GM18873 (cell line): ENCODE measurements around the gene ANAPC5.

Source experiments
- ATAC-seq: cut with Tn5 transposase; IDR thresholded peaks from one replicate; pipeline ENCODE4 v1.9.1; 2021; ENCODE audit warnings: mild to moderate bottlenecking, moderate library complexity, moderate number of reproducible peaks; ENCODE audit not compliant: unreplicated experiment, low FRiP score

Gene ANAPC5

DNA sequence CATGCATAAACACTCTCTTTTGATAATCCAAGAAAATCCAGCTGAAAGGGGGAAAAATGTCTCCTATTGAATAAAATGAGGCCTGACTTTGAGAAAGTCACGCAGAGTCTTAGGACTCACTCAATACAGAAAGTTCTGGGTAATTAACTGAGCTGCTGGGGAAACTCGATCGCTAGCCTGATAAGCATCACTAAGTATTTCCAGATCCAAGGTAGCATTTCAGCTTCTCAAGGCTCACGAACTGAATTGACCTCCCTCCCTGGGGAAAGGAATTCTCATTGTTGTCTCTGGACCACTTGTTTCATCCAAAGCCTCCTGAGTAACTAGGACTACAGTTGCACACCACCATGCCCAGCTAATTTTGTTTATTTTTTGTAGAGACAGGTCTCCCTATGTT is 13.8 kb upstream of the ANAPC5 start:
- ATAC-seq = no peak

DNA sequence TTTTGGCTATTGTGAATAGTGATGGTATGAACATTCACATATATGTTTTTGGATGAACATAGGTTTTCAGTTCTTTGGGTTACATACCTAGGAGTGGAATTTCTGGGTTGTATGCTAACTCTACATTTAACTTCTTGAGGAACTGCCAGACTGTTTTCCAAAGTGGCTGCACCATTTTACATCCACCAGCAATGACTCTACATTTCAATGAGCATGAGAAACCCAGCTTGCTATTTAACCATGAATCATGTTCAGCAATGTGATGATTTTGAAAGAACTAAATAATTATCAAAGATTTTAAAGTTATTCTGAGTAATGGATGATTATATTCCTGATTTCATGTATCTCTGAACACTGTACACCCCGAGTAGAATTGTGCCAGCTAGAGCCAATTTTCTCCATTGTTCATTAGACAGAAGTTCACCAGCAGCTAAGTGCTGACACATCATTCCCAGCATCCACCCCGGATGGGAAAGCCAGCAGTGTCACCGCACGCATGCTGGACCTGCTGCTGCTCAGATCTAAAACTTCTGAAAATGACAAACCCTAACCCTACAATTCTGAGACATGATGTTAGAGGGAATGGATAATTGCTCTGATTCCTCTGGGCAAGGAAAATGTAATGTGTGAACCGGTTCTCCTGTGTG is 13.3 kb upstream of the ANAPC5 start:
- ATAC-seq = no peak

DNA sequence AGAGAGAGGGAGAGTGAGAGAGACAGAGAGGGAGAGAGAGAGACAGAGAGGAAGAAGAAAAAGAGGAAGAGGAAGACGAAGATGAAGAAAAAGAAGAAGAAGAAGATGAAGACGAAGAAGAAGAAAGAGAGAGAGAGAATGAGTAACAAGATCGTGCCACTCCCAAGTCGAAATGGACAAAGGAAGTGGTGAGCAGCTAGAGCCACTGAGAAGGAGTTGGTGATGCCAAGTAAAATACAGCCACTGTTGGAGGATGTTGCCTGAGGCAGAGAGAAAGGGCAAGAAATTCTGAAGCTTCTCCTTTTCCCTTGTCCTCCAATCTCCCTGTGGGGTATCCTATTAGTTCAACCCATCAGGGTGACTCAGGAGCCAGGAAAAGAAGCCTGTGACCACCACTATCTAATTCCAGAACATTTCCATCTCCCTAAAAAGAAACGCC is 12.5 kb upstream of the ANAPC5 start:
- no peak for ATAC-seq

DNA sequence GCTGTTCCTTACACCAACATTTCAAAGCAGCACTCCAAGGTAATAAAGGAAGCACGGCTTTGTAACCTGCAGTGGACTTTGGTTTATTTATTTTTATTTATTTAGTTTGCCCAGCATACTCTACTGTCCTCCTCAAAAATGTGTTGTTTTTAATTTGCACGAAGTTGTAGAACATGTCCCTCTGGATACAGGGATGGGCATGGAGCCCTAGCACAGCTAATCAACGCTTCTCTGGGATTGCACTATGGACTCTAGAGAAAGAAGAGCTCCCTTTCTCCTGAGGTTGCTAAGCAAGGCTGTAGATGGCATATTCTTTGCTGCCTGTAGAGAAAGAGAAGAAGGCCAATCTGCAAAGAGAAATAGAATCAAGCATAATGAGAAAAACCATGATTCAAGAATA is 5.9 kb upstream of the ANAPC5 start:
- ATAC-seq = no peak

DNA sequence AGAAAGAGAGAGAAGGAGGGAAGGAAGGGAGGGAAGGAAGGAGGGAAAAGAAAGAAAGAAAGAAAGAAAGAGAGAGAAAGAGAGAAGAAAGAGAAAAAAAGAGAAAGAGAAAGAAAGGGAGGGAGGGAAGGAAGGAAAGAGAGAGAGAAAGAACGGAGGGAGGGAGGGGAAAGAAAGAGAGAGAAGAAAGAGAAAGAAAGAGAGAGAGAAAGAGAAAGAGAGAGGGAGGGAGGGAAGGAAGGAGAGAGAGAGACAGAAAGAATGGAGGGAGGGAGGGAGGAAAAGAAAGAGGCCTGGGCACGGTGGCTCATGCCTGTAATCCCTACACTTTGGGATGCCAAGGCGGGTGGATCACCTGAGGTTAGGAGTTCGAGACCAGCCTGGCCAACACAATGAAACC is 5.1 kb upstream of the ANAPC5 start:
- ATAC-seq = no peak

DNA sequence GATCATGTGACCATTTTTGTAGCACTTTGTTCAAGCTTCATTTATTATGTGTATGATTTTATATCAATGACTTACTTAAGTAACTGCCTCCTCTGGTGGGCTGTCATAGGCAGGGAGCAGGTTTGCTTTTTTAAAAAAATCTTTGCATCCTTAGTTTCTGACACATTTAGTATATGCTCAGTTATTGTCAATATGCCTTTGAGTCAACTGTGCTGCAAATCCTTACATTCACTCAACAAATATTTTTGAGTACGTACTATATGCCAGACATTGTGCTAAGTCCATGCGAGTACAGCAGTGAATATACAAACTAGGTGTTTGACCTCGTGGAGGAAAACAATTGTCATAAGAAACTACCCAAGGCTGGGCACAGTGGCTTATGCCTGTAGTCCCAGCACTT is 4.4 kb upstream of the ANAPC5 start:
- no peak for ATAC-seq

DNA sequence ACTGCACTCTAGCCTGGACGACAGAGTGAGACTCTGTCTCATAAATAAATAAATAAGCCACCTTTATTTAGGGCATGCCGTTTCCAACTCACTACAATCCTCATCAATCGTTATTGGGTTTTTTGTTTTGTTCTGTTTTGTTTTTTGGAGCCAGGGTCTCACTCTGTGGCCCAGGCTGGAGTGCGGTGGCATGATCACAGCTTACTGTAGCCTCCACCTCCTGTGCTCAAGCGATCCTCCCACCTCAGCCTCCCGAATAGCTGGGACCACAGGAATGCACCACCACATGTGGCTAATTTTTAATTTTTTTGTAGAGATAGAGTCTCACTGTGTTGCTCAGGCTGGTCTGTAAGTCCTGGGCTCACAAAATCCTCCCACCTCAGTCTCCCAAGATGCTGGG is 3.6 kb upstream of the ANAPC5 start:
- ATAC-seq = no peak

DNA sequence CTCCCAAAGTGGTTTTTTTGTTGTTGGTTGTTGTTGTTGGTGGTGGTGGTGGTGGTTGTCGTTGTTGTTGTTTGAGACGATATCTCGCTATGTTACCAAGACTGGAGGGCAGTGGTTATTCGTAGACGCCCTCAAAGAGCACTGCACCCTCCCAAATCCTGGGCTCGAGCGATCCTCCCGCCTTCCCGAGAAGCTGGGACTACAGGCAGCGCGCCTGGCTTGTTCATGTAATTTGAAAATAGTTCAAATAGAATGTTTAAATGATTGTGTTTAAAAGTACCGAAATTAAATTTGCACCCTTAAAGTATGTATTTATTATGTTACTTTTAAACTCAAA is 439 bp upstream of the ANAPC5 start:
- ATAC-seq = no peak

DNA sequence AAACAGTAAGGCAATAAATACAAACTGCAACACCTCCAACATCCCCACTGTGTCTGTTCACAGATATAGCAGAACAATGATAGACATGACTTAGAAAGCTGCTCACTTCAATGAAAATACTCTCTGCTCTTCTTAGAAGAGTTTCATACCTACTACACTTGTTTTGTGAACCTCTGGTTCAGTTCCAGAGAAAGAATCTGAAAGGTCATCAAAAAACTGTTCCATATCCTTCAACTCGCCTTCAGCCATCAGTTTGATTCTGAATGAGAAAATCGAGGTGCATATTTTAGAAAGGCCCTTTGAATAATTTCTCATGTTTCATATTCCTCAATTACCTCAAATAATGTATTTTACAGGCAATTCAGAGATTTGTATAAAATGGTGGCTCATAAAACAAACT is 5.5 kb downstream of the ANAPC5 start:
- no peak for ATAC-seq

DNA sequence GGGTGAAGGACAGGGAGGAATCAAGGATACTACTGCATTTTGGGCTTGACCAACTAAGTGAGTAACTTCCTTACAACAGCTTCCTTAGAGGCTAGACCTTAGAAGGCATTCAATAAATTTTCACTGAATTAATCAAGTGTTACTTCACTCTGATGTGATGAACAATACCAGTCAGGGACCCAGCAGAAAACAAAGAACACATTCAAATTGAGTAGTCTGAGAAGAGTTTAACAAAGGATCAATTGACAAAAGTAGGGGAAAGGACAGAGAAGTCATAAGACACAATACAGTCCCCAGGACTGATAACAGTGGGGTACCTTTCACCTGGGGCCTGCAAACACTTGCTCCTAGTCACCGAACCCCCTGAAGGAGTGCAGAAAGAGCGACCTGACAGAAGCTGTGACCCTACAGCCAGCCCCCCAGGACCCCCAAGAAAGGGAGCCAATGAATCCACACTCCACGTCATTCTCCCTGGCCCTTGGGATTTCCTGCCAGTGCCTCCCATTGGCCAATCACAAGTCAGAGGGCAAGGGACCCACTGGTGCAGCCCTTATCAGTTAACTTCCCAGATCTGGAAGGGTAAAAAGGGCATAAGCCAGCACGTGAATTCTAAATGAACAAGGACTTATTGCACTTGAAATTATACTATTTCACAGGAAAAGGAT is 6.9 kb downstream of the ANAPC5 start:
- ATAC-seq = no peak

DNA sequence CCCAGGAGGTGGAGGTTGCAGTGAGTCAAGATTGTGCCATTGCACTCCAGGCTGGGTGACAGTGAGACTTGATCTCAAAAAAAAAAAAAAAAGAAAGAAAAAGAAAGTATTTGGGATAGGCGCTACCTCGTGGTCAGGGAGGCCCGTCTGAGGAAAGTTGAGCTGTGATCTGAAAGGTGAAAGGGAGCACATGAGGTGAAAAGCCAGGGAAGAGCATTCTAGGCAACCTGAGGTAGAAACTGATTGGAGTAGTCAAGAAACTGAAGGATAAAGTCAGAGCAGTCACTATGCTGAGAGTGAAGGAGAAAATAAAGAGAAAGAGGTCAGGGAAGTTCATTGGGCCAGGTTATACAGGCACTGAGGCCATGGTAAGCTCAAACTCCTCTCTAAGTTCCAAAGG is 7.7 kb downstream of the ANAPC5 start:
- ATAC-seq = no peak

DNA sequence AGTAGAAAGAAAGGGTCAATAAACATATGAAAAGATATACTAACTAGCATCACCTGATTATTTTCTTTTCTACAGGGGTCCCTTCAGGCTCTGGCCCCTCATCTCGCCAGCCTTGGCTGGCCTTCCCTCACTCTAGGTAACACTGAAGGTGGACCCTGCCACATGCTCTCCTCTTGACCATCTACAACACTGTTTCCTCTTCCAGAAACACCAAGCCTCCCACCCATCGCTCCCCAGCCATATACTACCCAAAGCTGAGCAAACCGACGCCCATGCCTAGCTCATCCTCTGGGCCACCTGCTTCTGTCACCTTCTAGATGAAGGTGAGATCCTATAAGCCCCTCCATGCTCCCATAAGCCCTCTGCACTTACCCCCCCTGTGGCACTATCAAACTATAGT is 14.8 kb downstream of the ANAPC5 start:
- ATAC-seq = no peak

DNA sequence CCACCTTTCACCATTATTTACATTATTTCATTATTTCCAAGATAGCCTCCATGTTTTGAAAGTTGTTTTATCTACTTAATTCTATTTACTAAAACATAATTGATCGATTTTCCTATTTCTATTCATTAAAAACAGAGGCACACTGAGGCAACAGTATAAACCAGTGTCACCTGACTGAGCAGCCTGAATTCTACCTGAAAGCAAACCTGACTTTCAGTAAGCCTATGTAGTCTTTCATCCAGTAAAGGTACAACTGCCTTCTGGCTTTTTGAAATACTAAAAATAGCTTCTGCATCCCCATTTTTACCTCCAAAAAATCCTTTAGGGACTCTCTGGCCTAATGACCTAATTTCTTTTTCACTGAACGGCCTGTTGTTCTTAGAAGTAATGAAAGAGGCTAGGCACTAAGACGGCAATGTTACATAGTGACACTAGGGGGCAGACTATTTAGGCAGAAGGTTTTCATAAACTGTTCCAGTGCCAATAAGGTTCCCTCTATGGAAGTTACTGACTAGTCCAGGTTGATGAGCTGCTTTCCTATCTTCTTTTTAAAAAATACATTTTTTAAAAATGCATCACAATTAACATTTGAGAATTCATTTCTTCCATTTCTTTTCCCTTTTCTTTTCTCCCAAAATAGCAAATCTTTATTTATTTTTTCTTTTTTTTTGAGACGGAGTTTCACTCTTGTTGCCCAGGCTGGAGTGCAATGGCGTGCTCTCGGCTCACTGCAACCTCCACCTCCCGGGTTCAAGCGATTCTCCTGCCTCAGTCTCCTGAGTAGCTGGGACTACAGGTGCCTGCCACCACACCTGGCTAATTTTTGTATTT is 17.5 kb downstream of the ANAPC5 start:
- no peak for ATAC-seq

DNA sequence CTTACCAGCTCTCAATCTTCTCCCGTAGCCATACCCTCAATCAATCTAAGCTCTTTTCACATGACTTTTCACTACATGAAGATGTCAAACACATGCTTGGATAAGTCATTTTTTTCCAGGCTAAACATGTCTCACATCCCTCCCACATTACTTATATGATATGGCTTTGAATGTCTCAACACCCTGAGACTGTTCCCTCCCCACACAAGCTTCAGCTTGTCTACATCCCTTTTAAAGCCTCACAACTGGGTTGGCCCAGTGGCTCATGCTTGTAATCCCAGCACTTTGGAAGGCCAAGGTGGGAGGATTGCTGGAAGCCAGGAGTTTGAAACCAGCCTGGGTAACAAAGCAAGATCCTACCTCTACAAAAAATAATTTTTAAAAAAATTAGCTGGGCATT is 18.5 kb downstream of the ANAPC5 start:
- no peak for ATAC-seq

DNA sequence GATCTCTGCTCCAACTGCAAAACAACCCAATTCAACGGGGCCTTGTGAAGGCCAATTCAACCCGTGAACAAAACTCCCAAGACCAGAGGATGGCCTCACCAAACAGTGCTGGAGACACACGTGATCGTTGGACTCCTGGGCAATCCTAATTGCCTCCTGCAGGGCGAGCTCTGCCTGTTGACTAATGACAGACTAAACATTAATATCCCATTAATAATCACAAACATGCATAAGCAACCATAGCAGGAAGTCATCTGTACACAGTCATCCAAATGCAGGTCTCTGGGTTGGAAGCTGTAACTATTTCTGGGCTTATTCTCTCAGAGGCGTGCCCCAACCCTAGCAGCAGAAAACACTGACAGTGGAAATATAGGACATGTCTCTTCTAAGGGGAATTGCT is 21.0 kb downstream of the ANAPC5 start:
- no peak for ATAC-seq

DNA sequence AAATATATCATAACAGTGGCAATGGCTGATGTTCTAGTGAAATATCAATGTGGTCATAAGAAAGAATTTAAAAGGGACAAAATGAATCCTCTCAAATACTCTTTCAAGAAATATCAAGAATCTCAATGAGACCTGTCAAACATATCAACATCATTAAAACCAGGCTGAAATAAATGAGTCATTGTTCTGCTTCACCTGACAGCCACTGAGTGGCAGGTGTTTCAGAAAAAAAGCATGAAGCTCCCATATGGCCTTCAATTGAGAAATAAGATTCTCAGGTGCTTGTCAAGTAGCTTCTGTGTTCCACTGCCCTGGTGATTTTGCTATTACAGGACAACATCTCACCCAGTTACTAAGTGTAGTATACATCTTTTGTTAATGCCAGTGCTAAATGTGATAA is 21.5 kb downstream of the ANAPC5 start:
- ATAC-seq = no peak

DNA sequence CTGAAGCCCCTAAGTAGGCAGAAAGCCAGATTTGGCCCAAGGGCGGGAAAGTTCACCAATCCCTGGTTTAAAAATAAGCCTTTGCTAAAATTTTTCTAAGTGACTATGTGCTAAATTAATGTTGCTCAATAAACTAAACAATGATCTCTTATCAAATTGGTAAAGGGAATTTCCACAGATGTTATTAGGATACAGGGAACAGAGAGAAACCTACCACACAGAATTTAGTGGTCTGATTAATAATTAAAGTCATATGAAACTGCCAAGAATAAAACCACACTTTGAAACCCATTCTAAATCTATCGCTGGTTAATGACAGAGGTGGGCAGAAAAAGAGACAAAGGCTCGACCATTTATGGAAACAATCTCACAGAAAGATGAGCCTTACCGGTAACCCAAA is 22.0 kb downstream of the ANAPC5 start:
- ATAC-seq = no peak

DNA sequence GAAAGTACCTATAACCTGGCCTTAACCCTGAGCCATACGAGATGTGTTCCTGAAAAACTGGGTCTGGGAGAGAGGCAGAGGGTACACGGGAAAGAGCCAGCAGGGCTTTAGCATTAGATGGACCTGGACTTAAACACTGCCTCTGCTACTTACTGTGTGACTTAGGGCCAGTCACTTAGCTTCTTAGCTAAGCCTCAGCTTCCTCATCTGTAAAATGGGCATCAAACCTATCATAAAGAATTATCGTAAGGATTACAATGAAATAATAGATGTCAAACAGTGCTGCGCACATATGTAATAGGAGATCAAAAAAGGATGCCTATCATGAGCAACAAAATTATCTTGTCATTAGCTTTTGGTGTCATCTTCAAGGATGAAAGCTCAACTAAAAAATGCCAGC is 23.6 kb downstream of the ANAPC5 start:
- ATAC-seq = no peak

DNA sequence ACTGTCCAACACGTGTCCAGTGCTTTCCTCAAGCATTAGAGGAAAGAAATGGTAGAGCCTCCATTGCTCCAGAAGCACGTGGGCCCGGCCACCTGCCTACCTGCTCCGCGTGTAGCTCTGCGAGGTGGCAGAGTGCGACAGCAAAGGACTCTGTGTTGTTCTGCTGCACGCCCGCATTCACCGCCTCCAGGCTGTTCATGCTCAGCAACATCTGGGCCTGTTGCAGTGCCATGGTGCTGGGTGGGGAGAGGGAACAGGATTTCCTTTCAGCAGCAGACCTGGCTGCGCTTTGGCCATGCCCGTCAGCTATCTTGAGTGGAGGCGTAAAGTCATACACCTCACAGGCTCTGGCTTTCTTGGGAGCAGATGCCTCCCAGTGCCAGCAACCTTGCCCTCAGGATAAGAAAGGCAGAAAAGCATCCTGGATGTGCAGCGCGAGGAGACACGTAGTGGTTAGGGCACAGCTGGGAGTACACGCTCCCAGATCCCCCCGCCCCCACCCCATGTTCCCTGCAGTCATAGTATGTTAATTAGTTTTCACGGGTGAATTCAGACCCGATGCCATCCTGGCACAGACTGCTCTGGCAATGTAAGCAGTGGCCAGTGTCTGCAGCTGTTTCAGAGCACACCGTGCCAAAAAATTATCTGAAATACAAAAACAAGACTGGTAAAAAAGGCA is 25.1 kb downstream of the ANAPC5 start:
- no peak for ATAC-seq

DNA sequence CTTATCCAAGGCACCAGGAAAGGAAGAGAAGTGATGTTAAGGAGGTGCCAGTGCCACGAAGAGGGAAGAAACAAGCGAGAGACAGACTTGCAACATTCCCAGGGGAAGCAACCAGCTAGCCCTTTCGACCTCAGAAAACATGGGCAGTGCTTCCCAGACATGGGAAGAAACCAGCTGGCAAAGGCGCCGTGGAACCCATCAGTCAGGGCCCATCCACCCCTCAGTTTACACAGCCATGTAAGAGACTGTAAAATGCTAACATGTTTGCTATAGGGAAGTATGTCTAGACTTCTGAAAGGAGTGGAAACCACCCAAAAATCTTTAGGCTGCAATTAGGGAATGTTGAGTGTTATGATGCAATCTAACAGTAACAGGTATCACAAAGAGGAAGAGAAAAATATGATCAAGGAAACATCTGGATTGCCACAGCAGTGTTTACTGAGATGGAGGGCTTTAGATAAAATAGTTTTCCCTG is 26.3 kb downstream of the ANAPC5 start:
- ATAC-seq = no peak

DNA sequence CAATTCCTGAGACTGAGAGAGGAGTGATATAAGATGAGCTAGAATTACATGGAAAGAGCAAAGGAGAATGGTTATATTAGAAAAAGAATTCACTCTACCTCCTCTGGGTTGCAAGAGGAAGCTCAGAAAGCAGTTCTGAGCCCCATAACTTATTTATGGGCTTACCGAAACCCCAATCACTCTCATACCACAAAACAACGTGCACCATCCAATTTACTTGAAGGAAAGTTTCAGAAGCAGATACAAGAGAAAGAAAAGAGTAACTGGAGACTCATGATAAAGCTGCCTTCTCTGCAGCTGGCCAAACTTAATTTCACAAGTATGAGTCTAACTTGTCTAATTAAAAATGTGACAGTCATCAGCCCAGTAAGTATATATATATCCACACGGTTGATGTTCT is 28.3 kb downstream of the ANAPC5 start:
- no peak for ATAC-seq
